WI38 (cell line): ENCODE results near the gene SCN2B.
"Not testable (repeated sequence)": the region's sequence is repeated elsewhere in the genome, so short reads cannot be mapped to it uniquely, and the experiment has no call there.

ENCODE experiments used
- H3K4me3 ChIP-seq: 2 replicates; pipeline ENCODE4 v1.5.1; 2011; ENCODE audit warnings: low read depth, mild to moderate bottlenecking, control low read depth, low read length
- TF ChIP-seq, protein P1 (sequence below): IDR thresholded peaks from 2 replicates; pipeline ENCODE4 v1.5.1; 2012; ENCODE audit warnings: low read depth, mild to moderate bottlenecking, control low read depth, low read length

The SCN2B gene

DNA sequence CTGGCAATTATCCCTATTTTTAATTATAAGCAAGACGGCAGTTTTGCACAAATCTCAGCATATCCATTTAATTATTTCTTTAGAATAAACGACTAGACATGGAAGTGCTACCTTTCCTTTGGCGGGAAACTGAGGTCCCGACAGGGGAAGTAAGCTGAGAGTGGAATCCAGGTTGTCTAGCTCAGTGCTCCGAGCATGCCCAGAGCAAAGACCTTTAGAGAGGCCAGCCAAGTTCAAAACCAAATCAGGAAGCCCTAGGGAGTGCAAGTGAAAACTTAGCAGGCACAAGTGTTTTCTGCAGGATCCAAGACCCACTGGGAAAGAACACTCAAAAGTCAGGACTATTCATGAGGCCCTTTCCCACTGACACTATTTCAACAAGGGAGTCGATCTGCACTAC, 22.7 kb upstream of the SCN2B start:
- no peak overlapping the region for H3K4me3 ChIP-seq
- TF ChIP-seq, protein P1, sequence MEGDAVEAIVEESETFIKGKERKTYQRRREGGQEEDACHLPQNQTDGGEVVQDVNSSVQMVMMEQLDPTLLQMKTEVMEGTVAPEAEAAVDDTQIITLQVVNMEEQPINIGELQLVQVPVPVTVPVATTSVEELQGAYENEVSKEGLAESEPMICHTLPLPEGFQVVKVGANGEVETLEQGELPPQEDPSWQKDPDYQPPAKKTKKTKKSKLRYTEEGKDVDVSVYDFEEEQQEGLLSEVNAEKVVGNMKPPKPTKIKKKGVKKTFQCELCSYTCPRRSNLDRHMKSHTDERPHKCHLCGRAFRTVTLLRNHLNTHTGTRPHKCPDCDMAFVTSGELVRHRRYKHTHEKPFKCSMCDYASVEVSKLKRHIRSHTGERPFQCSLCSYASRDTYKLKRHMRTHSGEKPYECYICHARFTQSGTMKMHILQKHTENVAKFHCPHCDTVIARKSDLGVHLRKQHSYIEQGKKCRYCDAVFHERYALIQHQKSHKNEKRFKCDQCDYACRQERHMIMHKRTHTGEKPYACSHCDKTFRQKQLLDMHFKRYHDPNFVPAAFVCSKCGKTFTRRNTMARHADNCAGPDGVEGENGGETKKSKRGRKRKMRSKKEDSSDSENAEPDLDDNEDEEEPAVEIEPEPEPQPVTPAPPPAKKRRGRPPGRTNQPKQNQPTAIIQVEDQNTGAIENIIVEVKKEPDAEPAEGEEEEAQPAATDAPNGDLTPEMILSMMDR: no peak

- H3K4me3 ChIP-seq: no peak overlapping the region
Observed at GRCh38 chr11:118198370-118198769, 21.9 kb upstream of the SCN2B start.

DNA sequence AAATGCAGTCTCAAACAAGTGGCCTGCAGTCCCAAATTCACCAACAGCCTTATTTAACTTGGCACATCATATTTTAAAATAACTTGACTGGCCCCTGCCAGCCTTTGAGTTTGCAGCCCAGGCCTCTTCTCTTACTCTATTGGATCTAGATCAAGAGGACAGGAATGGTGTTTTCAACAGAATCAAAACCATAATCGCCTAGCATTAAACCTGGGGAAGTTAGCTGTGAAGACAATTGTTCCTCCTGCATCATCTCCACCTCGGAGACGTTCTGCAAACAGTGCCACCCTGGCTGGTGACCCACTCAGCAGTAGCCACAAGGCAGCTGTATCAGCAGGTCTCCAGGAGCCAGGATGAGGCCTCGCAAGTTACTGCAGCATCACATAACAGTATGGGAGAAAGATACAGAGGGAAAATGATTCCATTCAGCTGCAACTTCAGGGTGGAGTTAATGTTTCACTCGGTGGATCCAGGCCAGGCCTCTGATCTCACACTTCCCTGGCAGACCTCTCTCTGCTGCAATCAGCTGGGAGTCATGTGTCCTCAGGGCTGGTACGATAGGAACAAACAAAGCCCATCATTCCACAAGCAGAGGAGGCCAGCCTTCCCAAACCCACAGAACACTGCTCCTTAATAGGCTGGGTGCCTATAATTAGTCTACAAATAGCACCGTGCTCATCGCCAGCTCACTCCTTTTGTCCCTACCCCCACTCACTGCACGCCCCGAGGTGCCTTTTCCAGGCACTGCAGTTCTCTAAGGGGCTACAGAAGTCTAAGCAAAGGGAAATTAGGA, 18.6 kb upstream of the SCN2B start:
- TF ChIP-seq, protein P1: no peak
- H3K4me3 ChIP-seq: no peak overlapping the region

More at GRCh38 chr11:118198370-118198769, 21.9 kb upstream of the SCN2B start:
- TF ChIP-seq, protein P1: peak; percentile 79

GRCh38 chr11:118193910-118194566, 17.6 kb upstream of the SCN2B start:
- H3K4me3 ChIP-seq: no peak overlapping the region
- TF ChIP-seq, protein P1: no peak

DNA sequence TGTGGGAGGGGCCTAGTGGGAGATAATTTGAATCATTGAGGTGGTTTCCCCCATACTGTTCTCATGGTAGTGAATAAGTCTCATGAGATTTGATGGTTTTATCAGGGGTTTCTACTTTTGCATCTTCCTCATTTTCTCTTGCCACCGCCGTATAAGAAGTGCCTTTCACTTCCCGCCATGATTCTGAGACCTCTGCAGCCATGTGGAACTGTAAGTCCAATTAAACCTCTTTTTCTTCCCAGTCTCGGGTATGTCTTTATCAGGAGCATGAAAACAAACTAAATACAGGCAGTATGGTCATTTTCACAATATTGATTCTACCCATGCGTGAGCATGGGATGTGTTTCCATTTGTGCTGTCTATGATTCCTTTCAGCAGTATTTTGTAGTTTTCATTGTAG, 16.4 kb upstream of the SCN2B start:
- not testable (repeated sequence) for H3K4me3 ChIP-seq

- H3K4me3 ChIP-seq: not testable (repeated sequence)
Observed at GRCh38 chr11:118190942-118191506, 14.6 kb upstream of the SCN2B start.

DNA sequence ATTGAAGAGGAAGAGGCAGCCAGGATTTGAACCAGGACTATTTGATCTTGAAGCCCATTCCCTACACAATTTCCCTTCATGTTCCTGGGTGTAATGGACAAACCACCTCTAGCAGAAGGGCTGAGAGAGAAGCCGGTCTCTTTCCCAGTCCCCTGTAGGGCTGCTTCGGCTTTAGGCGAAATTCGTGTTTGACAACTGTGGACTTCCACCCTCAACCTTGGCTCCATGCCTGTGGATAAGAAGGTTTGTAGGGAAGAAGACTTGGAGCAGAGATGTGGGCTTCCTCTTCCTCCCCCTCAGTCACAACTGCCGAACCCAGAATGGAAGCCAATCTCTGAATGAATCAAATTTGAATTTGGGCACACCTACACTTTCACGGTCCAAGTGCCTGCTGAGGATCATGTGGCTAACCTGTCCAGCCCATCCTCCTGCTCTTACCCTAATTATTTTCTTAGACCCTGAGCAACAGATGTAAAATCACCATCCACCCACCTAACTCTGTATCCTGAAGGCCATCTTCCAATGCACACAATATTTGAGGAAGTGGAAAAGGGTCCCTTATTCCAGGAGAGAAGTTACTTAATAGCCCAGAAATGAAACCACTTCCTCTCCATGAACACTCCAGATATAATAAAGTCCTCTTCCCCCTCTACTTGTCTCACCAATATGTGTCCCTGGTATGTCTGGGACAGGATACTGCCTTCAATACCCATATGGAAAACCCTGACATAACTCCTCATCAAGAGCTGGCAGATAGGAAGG, 10.1 kb upstream of the SCN2B start:
- no peak overlapping the region for H3K4me3 ChIP-seq
- TF ChIP-seq, protein P1: no peak
